Measurements from ENCODE around the gene GEMIN4. TPM values are rescaled to one million over a fixed set of nuclear protein-coding genes. Genes with fewer than 3 reads are reported as not detected.

The GEMIN4 gene
- 7.7 and 8.9 TPM in 2 replicates for total RNA-seq

GRCh38 chr17:752002-752619, at the start of gene GEMIN4:
GEMIN4 (minus strand) TSS chr17:752264; CDS start chr17:752142, 122 bp downstream.

GRCh38 chr17:781805-782731, 30.0 kb upstream of the GEMIN4 start, which contains the start of the genes GLOD4 and MRM3:
GLOD4 (minus strand) TSS chr17:782280; CDS start chr17:782255, 25 bp downstream.
MRM3 (plus strand) TSS chr17:782353; CDS start chr17:782379, 26 bp downstream.

GRCh38 chr17:732067-732901, 19.8 kb downstream of the GEMIN4 start, which contains the start of gene TLCD3A:
TLCD3A (plus strand) TSS chr17:732596; CDS start chr17:732648, 52 bp downstream.

Other genes with a start within 250 kb of the GEMIN4 start
- gene VPS53, start 37.4 kb downstream of the GEMIN4 start, total RNA-seq = 11.5 and 11.8 TPM in 2 replicates
- 13.4 and 17.5 TPM in 2 replicates for gene TLCD3A, start 19.7 kb downstream of the GEMIN4 start, total RNA-seq
- gene GLOD4, start 30.0 kb upstream of the GEMIN4 start, total RNA-seq = 51.1 and 52.8 TPM in 2 replicates
- 15.0 and 19.0 TPM in 2 replicates for gene MRM3, start 30.1 kb upstream of the GEMIN4 start, total RNA-seq
- 128 and 145 TPM in 2 replicates for gene NXN, start 227.5 kb upstream of the GEMIN4 start, total RNA-seq
- gene TIMM22, start 244.9 kb upstream of the GEMIN4 start, total RNA-seq = 14.5 and 15.6 TPM in 2 replicates